IPS-NIHi11 (cell line): ENCODE data around the gene PBX1.

Source experiments
- DNase-seq: peaks from one replicate; pipeline ENCODE4 v3.0.0; 2012; ENCODE audit warnings: mixed read lengths, low spot score

PBX1 gene

GRCh38 chr1:164563721-164564360, 4.9 kb downstream of the PBX1 start:
- DNase-seq = no peak

DNA sequence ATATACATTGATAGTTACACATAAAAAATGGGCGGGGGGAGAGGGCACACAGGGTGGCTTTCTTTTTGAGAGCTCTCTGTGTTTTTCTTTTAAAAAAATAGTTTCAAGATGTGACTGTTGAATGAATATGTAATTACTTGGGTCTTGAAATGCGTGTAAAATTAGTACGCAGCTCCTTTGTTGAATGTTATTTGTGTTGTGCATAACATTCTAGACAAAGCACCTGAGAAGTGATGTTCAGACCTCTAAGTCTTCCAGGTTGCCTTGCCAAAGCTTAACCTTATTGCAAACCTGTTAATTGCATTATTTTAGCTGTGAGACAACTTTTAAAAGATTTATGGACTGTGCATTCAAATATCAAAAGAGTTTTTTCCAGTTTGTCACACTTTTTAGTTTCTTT, 5.4 kb downstream of the PBX1 start:
- no peak for DNase-seq

DNA sequence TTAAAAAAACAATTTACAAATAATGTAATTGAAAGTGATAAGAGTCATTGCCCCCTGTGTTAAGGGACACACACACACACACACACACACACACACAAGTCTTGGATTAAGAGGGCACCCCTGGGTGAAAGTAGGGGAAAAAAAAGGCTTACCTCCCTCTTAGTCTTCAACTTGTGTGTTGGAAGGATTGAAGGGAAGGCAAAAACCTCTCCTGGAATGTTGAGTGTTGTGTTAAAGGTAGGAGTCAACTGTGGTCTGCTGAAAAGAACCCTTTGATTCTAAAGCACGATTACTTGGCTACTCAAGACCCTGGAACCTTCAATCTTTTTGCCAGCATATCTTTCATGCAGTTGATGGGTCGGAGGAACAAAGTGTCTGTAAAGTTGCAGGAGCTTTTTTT, 6.4 kb downstream of the PBX1 start:
- no peak for DNase-seq

DNA sequence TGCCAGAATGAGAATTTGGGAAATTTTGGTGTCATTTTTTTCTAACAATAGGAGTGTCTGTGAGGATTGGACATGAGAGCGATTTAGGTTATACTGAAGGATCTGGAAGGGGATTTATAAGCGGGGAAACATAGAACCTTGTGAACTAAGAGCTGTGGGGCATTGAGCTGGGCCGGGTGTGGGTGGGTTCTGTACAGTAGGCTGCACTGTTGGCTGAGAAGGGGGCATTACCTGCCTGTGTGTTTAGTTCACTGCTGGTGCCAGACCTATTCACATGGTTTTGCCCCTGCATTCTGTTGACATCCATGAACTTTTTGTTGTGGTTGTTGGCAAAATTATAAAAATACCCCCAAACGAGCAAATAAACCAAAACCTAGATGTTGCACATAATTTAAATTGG, 8.8 kb downstream of the PBX1 start:
- no peak for DNase-seq

DNA sequence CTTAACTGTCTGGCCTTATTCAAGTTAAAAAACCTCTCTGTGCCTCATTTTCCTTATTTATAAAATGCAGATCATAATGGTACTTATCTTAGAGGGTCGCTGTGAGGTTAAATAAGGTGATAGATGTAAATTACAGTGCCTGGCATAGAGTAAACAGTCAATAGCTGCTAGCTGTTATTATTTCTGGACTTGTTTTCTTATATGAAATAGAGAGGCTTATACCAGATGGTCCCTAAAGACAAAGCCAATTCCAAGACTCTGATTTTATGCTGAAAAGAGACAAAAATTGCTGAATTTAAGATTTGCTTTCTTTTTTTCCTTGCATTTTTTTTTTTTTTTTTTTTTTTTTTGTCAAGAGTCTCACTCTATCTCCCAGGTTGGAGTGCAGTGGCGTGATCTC, 10.3 kb downstream of the PBX1 start:
- DNase-seq = no peak

DNA sequence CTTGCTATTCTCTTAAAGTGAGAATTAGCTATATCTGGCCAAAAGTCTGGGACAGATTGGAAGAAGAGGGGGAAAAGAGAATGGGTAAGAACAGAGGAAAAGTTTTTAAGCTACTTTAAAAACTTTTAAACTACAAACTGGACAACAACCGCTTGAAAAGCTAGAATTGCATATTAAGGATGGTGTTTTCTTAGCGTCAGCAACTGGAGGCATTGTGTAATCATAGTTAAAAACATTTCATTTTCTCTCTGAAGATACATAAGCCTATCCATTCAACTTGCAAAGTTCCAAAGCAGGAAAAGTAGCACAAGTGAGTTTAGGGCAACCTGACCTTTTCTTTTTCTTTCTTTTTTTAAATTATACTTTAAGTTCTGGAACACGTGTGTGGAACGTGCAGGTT, 10.9 kb downstream of the PBX1 start:
- DNase-seq = no peak

DNA sequence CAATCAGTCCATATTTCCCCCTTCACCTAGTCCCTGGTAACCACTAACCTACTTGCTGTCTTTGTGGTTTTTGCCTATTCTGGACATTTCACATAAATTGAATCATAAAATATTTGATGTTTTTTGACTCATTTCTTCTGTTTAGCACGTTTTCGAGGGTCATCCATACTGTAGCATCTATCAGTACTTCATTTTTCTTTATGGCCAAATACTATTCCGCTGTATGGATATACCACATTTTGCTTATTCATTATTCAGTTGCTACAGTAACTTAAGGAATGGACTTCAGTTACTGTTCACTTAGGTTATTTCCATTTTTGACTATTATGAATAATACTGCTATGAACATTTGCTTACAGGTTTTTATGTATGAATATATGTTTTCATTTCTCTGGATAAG, 12.3 kb downstream of the PBX1 start:
- DNase-seq = no peak

GRCh38 chr1:164575356-164575886, 16.4 kb downstream of the PBX1 start:
- DNase-seq = no peak

- DNase-seq = peak; percentile 28
These were observed 17.6 kb downstream of the PBX1 start for GRCh38 chr1:164576291-164577271.

DNA sequence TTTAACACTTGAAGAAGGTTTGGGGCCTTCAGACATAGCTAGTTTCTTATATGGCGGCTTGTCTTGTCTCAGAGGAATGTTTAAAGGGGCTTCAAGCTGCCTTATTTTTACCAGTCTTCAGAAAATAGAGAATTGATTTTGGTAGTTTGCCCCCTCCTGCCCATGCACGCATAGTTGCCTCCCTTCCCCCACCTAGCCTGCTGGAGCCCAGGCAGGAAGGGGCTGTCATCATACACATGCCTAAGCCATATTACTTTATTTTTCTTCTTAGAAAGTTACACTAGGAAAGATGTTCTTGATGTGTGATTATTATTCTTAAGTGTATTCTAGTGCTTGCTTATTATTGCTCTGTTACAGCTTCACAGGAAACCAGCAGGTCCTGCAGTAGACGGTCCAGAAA, 18.3 kb downstream of the PBX1 start:
- no peak for DNase-seq

DNA sequence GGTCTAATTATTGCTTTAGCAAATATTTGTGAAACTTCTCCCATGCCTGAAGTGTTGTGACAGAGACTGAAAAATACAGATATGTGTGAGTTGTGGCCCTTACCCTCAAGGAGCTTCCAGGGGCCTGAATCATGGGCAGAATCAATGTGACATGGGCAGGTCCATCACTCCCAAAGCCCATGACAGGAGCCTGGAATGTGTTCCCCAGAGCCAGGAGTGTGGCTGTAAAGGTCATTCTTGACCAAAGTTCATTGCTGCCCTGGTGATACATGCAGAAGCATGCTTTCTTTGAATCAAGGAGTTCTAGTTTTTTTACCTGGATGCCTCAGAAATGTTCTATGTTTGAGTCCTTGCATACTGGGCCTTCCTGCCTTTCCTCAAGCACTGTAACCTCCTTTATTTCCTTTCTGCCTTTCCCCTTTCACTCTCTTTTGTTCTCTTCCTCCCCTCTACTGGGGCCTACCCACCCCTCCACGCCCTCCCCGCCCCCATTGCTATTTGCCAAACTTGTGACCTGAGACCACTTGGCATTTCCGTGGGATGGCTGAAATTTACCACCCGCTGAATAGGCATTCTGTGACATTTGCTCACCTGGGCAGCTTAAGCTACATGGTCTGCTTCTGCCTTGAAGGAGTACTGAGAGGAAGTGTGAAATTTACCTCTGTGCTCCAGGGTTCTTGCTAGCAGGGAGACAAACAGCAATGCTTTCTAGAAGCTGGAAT, 19.7 kb downstream of the PBX1 start:
- DNase-seq = no peak

DNA sequence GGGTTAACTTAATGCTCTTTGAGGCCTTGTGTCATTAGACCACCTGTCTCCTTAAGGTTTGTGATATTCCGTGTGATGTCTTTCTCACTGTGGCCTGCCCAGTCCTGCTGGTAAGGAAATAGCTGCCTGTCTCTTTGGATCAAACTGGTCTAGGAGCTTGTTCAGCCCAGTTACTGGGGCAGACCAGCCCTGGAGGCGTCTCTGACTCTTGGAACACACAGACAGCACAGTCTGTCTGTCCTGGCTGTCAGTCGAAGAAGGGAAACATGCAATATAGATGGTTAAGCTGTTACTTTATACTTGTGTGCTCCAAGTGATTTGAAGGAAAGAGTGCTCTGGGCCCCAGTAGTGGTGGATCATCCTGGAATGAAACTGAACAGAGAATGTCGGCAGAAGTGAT, 20.4 kb downstream of the PBX1 start:
- no peak for DNase-seq

DNA sequence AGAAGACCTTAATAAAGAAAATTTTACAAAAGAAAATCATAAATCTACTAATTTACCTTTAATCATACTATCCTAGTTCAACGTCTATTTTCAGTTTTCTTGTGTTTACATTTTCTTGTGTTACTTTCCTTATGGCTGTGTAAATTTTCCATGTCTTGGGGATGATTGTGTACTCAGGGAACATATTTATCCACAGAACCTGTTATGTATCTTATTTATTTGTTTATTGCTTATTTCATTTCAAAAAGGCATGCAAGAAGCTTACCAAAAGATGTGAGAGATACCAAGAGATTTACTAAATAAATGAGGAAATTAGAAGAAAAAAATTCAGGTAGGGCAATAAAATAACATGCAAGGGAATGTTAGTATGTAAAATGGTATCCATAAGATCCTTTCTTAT, 22.8 kb downstream of the PBX1 start:
- no peak for DNase-seq

DNA sequence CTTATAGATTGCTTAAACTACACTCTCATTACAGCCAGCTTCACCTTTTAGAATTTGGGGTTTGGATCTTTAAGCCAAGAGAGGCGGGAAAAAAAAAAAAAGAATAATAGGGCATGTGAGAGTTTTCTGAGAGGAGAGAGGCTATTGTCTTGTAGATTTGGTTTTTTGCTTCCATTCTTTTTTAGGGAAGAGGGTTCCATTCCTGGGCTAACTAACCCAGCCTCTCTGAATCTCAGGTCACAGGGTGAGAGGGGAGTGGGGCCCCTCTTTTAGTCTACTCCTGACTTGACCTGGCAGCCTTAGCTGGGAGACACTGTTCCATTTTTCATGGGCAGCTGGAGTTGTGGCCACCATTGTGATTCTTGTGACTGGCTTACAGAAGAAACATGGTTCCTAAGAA, 24.2 kb downstream of the PBX1 start:
- no peak for DNase-seq

GRCh38 chr1:164583835-164584539, 25.0 kb downstream of the PBX1 start:
- no peak for DNase-seq

DNA sequence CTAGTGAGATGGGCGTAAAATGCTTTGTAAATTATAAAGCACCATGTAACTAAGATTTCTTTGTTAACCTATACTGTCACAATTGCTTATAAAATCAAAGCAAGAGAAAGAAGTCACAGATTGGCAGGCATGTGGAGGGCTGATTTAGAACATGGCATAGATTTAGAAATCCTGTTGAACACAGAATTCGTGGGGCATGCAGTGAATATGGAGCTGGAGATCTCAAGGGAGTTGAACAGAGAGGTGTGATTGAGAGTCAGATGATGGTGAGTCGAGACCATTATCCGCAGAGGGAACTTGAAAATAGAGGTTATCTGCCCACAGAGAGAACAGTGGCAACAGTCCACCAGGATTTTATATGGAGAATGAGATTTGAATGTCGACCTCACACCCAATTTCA, 27.6 kb downstream of the PBX1 start:
- no peak for DNase-seq

DNA sequence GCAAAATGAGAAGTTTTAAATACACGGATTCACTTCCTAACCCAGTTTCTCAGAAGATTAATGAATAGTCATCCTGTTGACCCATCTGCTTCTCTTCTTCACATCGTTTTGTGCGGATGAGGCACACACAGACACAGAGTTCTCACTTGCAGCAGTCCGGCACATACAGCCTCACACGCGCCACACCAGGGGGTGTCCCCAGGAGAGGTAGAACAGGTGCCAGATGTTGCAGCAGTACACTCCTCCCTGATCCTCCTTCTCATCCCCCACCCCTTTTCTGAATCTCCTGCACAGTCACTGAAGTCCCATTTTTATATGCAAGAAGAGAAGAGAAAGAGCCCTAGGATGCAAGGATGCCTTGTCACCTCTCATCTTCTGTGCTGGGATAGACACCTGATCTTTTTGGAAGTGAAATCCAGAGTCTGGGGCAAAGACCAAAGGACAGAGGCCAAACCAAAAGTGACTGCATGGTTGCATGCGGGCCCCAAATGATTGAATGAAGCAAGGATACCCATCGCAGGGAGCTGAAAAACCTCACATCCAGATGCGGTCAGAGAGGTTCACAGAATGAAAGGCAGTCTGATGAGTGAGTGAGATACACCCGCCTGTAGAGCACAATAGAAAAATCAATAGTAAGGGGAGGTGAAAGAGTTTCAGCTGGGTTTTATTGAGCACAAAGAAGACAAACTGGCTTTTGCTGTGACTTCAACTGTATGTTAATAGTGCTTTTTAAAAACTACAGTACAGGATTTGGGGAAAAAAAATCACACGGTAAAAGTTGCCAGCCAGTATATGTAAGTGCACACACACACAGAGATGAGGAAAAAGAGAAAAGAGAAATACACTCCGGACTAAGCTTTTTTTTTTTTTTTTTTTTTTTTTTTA, 28.9 kb downstream of the PBX1 start:
- no peak for DNase-seq

DNA sequence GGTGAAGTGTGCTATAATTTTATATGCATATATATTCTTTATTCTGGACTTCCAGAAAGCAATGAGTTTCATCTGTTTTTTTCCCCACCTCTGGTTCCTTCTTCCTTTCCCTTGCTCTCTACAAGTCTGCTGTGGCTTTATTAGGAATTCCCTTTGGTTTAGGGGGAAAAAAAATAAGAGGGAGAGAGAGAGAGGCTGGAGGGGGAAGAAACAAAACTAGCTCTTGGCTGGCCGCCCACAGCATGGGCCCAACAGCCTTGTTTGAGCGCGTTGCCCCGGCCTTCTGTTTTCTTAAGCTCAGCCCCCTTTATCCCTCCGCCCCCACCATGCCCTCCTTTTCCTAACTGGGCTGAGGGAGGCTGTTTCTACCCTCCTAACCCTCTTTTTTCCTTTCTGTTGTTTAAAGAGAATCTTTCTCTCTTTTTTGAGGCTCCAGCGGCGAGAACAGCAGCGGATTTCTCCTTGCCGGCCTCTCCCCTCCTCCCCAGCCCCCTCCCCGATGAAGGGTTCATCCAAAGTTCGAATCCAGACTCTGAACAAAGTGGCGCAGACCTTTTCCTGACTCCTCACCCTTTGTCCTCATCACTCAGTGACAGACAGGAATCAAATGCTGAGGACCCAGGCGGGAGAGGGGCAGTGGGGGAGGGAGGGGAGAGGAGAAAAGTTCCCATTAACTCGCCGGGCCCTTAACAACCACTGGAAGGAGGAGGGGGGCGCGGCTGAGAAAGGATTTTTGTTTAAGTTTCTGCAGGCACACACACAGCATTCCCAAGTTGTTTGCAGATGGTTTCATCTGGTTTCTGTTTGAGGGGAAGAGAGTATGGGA, 29.7 kb downstream of the PBX1 start:
- peak; percentile 38 for DNase-seq

GRCh38 chr1:164589408-164589807, 30.4 kb downstream of the PBX1 start:
- DNase-seq = no peak

DNA sequence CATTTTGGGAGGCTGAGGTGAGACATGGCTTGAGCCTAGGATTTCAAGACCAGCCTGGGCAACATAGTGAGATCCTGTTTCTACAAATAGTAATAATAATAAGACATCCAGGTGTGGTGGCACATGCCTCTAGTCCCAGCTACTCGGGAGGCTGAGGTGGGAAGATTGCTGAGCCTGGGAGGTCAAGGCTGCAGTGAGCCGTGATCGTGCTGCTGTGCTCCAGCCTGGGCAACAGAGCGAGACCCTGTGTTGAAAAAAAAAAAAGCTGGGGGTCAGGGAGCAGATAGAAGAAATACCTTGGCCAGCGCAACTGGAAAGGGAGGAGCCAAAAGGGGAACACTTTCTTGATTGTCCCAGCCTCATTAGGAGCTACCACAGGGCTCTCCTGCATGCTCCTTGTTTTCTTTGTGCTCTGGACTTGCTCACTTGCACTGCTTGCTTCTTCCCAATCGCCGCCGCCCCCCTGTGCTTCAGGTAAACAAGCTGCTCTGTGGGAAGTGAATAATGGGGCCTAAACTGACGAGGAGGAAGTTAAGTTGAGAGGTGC, 31.1 kb downstream of the PBX1 start:
- DNase-seq = no peak
